GM21447 (cell line): ENCODE data around the gene PARP15.
"Not testable (repeated sequence)": the region's sequence is repeated elsewhere in the genome, so short reads cannot be mapped to it uniquely, and the experiment has no call there.

Experiments
- ATAC-seq: cut with Tn5 transposase; IDR thresholded peaks from one replicate; pipeline ENCODE4 v1.9.1; 2021; ENCODE audit not compliant: unreplicated experiment

The PARP15 gene

GRCh38 chr3:122662505-122662904 lies 85.1 kb downstream of the PARP15 start:
- ATAC-seq: no peak

GRCh38 chr3:122665226-122665786 lies 87.9 kb downstream of the PARP15 start:
- no peak for ATAC-seq

- ATAC-seq: no peak
Observed at GRCh38 chr3:122665881-122666280, 88.4 kb downstream of the PARP15 start.

- ATAC-seq: no peak
Observed at GRCh38 chr3:122668930-122669730, 91.7 kb downstream of the PARP15 start.

GRCh38 chr3:122671553-122671952 lies 94.1 kb downstream of the PARP15 start:
- no peak for ATAC-seq

GRCh38 chr3:122674339-122674738 lies 96.9 kb downstream of the PARP15 start:
- no peak for ATAC-seq

- no peak for ATAC-seq
Observed at GRCh38 chr3:122676759-122677158, 99.3 kb downstream of the PARP15 start.

- no peak for ATAC-seq
Observed at GRCh38 chr3:122677216-122677615, 99.8 kb downstream of the PARP15 start.

- no peak for ATAC-seq
Observed at GRCh38 chr3:122678506-122678905, 101.1 kb downstream of the PARP15 start.

- ATAC-seq: peak; percentile 37
Observed at GRCh38 chr3:122679085-122679881, 101.8 kb downstream of the PARP15 start.

GRCh38 chr3:122679882-122680474 lies 102.5 kb downstream of the PARP15 start:
- ATAC-seq: no peak

- ATAC-seq: peak; percentile 49
Observed at GRCh38 chr3:122680475-122681283, 103.2 kb downstream of the PARP15 start, which contains the start of gene PARP14. TSS of gene PARP14 (plus strand) at chr3:122680839. CDS start at chr3:122680884, 45 bp downstream.

GRCh38 chr3:122681284-122681973 lies 104.0 kb downstream of the PARP15 start:
- no peak for ATAC-seq

- ATAC-seq: no peak
Observed at GRCh38 chr3:122681974-122682409, 104.5 kb downstream of the PARP15 start.

GRCh38 chr3:122682778-122683411 lies 105.4 kb downstream of the PARP15 start:
- not testable (repeated sequence) for ATAC-seq

GRCh38 chr3:122687298-122687697 lies 109.8 kb downstream of the PARP15 start:
- ATAC-seq: no peak
